Calu3 (cell line): Measurements from ENCODE around the gene RAB17. TPM values are rescaled to one million over a fixed set of nuclear protein-coding genes. Genes with fewer than 3 reads are reported as not detected.

Experiments
- BruUV-seq: library from RNA; stranded (reverse); fragments of 400-500 nt; replicated peaks from 2 replicates; lab custom pipeline; 2021; lab: Mats Ljungman, UMichigan
- CTCF ChIA-PET: fragments of 300-600 bp; sonication (Branson Sonifier 250); formaldehyde crosslinking; loops from one replicate; lab custom pipeline; 2022; ENCODE audit warnings: antibody characterized with exemption; lab: Charles Lee
- DNase-seq: peaks from one replicate; pipeline ENCODE4 v3.0.0; 2022
- H3K27ac Mint-ChIP-seq: one replicate; pipeline ENCODE4 v1.8.0; 2022; ENCODE audit warnings: mixed read lengths; ENCODE audit not compliant: unreplicated experiment
- H3K27me3 Mint-ChIP-seq: one replicate; pipeline ENCODE4 v1.8.0; 2022; ENCODE audit warnings: mixed read lengths; ENCODE audit not compliant: unreplicated experiment
- H3K36me3 Mint-ChIP-seq: one replicate; pipeline ENCODE4 v1.8.0; 2022; ENCODE audit warnings: mild to moderate bottlenecking, moderate library complexity, mixed read lengths; ENCODE audit not compliant: insufficient read depth, unreplicated experiment
- H3K4me1 Mint-ChIP-seq: one replicate; pipeline ENCODE4 v1.8.0; 2022; ENCODE audit warnings: mild to moderate bottlenecking, low read depth, mixed read lengths; ENCODE audit not compliant: unreplicated experiment
- H3K4me3 Mint-ChIP-seq: one replicate; pipeline ENCODE4 v1.8.0; 2022; ENCODE audit warnings: mild to moderate bottlenecking, low read depth, moderate library complexity, mixed read lengths; ENCODE audit not compliant: unreplicated experiment
- H3K9me3 Mint-ChIP-seq: one replicate; pipeline ENCODE4 v1.8.0; 2022; ENCODE audit warnings: low read depth, mixed read lengths; ENCODE audit not compliant: unreplicated experiment
- CTCF ChIP-seq: fragments of 200-600 bp; IDR thresholded peaks from one replicate; pipeline ENCODE4 v1.8.0; 2022; ENCODE audit warnings: antibody characterized with exemption; ENCODE audit not compliant: unreplicated experiment
- intact Hi-C: fragments of 100-400 bp; cut with micrococcal nuclease; formaldehyde crosslinking; loops from one replicate; pipeline ENCODE4 v1.10.0; 2022; ENCODE audit not compliant: unreplicated experiment
- total RNA-seq: library from RNA; stranded (reverse); gene quantifications from 2 replicates; pipeline ENCODE4 v1.2.3, GENCODE V29; 2022

RAB17 gene
- total RNA-seq, 1 experiment from 2014 or later = 33.3 TPM

- peaks cover 11% of the 10 kb centered on the region for H3K36me3 Mint-ChIP-seq
- TF ChIP-seq CTCF = no peak
- peaks cover 59% of the 10 kb centered on the region for H3K27me3 Mint-ChIP-seq
- CTCF ChIA-PET = interaction anchor here (0.8 to 1.2 kb wide), 3 partner anchors 18 to 89 kb away, joined by 3 to 5 read pairs (median 4); no protein-coding TSS in a partner anchor
- H3K4me3 Mint-ChIP-seq = no peak overlapping the region
- H3K9me3 Mint-ChIP-seq = no peaks in the 10 kb centered on the region
- H3K4me1 Mint-ChIP-seq = no peaks in the 10 kb centered on the region
- intact Hi-C loops = no loop called here
- no peak for DNase-seq
- no TSS peak for BruUV-seq
- H3K27ac Mint-ChIP-seq = no peak overlapping the region
Observed at GRCh38 chr2:237601453-237602116, 11.1 kb upstream of the RAB17 start.

- intact Hi-C loops = no loop called here
- no peak overlapping the region for H3K27ac Mint-ChIP-seq
- no peak for DNase-seq
- H3K4me3 Mint-ChIP-seq = no peak overlapping the region
- no peak for TF ChIP-seq CTCF
- peaks cover 11% of the 10 kb centered on the region for H3K36me3 Mint-ChIP-seq
- H3K27me3 Mint-ChIP-seq = peaks cover 59% of the 10 kb centered on the region
- CTCF ChIA-PET = no interaction called here
- H3K4me1 Mint-ChIP-seq = no peaks in the 10 kb centered on the region
- no peaks in the 10 kb centered on the region for H3K9me3 Mint-ChIP-seq
- no TSS peak for BruUV-seq
Observed at GRCh38 chr2:237600205-237600846, 9.8 kb upstream of the RAB17 start.

- no peaks in the 10 kb centered on the region for H3K4me1 Mint-ChIP-seq
- BruUV-seq = no TSS peak
- peaks cover 11% of the 10 kb centered on the region for H3K36me3 Mint-ChIP-seq
- intact Hi-C loops = no loop called here
- DNase-seq = no peak
- peaks cover 59% of the 10 kb centered on the region for H3K27me3 Mint-ChIP-seq
- no peak overlapping the region for H3K4me3 Mint-ChIP-seq
- no peak overlapping the region for H3K27ac Mint-ChIP-seq
- CTCF ChIA-PET = no interaction called here
- no peak for TF ChIP-seq CTCF
- no peaks in the 10 kb centered on the region for H3K9me3 Mint-ChIP-seq
Observed at GRCh38 chr2:237599465-237600110, 9.1 kb upstream of the RAB17 start.

GRCh38 chr2:237598468-237599208, 8.1 kb upstream of the RAB17 start:
- no peaks in the 10 kb centered on the region for H3K4me1 Mint-ChIP-seq
- intact Hi-C loops = no loop called here
- no peak overlapping the region for H3K27ac Mint-ChIP-seq
- no peak for DNase-seq
- BruUV-seq = no TSS peak
- no peak for TF ChIP-seq CTCF
- peaks cover 11% of the 10 kb centered on the region for H3K36me3 Mint-ChIP-seq
- peaks cover 59% of the 10 kb centered on the region for H3K27me3 Mint-ChIP-seq
- H3K9me3 Mint-ChIP-seq = no peaks in the 10 kb centered on the region
- H3K4me3 Mint-ChIP-seq = no peak overlapping the region
- CTCF ChIA-PET = no interaction called here
